Measurements from ENCODE around the gene JCAD. TPM values are rescaled to one million over a fixed set of nuclear protein-coding genes. Genes with fewer than 3 reads are reported as not detected.

JCAD gene
- total RNA-seq, 1 experiment from 2014 or later = 40.7 TPM

DNA sequence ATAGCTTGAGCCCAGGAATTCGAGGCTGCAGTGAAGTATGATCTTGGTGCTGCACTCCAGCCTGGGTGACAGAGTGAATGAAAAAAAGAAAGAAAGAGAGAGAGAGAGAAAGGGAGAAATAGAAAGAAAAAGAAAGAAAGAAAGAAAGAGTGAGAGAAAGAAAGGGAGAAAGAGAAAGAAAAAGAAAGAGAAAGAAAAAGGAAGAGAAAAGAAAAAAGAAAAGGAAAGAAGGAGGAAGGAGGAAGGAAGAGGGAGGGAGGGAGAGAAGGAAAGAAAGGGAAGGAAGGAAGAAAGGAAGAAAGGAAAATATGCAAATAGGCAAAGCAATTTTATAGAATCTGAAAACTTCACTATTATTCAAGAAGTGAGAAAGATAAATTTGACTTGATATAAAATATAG lies 24.5 kb upstream of the JCAD start:
- H3K27me3 ChIP-seq (ENCODE audit: control insufficient read depth, insufficient read depth, low read length) = no peaks in the 10 kb centered on the region
- no peaks in the 10 kb centered on the region for H3K9me3 ChIP-seq (ENCODE audit: control insufficient read depth, insufficient read depth, low read depth, low read length)
- POLR2A ChIA-PET = no interaction called here
- in situ Hi-C loops (cut with HindIII; ENCODE audit: low pct_unique_long_range_greater_than_20kb, low sequenced_read_pairs) = no loop called here
- no TSS peak for BruUV-seq (replicated peaks)
- DNase-seq (ENCODE audit: low read depth, low spot score) (no peak), ATAC-seq (no peak)
- no peaks in the 10 kb centered on the region for H3K36me3 ChIP-seq (ENCODE audit: control insufficient read depth, insufficient read depth, low read length)
- TF ChIP-seq SIN3A (IDR thresholded peaks at IDR 0.05; ENCODE audit: borderline replicate concordance, insufficient read depth, low read depth, low read length) = no peak
- TF ChIP-seq POLR2AphosphoS5 (IDR thresholded peaks at IDR 0.05; ENCODE audit: low read depth, low read length) = no peak
- no peak for TF ChIP-seq REST (IDR thresholded peaks at IDR 0.05; ENCODE audit: insufficient read depth in 1 of 2, low read depth in 2 of 2, low read length in 1 of 2)
- TF ChIP-seq TCF7L2 (IDR thresholded peaks at IDR 0.05; ENCODE audit: low read depth, low read length) = no peak
- TF ChIP-seq, protein P1, sequence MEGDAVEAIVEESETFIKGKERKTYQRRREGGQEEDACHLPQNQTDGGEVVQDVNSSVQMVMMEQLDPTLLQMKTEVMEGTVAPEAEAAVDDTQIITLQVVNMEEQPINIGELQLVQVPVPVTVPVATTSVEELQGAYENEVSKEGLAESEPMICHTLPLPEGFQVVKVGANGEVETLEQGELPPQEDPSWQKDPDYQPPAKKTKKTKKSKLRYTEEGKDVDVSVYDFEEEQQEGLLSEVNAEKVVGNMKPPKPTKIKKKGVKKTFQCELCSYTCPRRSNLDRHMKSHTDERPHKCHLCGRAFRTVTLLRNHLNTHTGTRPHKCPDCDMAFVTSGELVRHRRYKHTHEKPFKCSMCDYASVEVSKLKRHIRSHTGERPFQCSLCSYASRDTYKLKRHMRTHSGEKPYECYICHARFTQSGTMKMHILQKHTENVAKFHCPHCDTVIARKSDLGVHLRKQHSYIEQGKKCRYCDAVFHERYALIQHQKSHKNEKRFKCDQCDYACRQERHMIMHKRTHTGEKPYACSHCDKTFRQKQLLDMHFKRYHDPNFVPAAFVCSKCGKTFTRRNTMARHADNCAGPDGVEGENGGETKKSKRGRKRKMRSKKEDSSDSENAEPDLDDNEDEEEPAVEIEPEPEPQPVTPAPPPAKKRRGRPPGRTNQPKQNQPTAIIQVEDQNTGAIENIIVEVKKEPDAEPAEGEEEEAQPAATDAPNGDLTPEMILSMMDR (IDR thresholded peaks at IDR 0.05) = no peak
- intact Hi-C loops (cut with micrococcal nuclease; ENCODE audit: unreplicated experiment) = no loop called here
- no peak overlapping the region for H3K27ac ChIP-seq (ENCODE audit: low read length)
- no peak overlapping the region for H3K4me3 ChIP-seq (ENCODE audit: low read depth in 2 of 2, low read length in 2 of 2)
- no peaks in the 10 kb centered on the region for H3K4me1 ChIP-seq (ENCODE audit: control insufficient read depth, insufficient read depth, low read length)
- CTCF ChIA-PET = no interaction called here

DNA sequence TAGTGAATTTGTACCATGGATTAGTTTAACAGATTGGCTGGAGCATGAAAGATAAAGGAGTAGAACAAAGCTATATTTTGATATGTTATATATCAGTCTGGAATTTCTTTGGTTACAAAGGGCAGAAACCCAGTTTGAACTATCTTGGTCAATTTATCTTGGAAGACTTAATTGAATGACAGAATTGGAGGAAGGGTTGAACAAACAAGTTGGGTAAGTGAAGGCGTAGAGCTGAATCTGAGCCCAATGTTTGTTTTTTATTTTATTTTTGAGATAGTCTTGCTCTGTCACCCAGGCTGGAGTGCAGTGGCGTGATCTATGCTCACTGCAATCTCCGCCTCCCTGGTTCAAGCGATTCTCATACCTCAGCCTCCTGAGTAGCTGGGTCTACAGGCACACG lies 21.8 kb upstream of the JCAD start:
- no peak overlapping the region for H3K4me3 ChIP-seq (ENCODE audit: low read depth in 2 of 2, low read length in 2 of 2)
- no peak for TF ChIP-seq TCF7L2 (IDR thresholded peaks at IDR 0.05; ENCODE audit: low read depth, low read length)
- TF ChIP-seq REST (IDR thresholded peaks at IDR 0.05; ENCODE audit: insufficient read depth in 1 of 2, low read depth in 2 of 2, low read length in 1 of 2) = no peak
- TF ChIP-seq POLR2AphosphoS5 (IDR thresholded peaks at IDR 0.05; ENCODE audit: low read depth, low read length) = no peak
- TF ChIP-seq, protein P1 (IDR thresholded peaks at IDR 0.05) = no peak
- TF ChIP-seq SIN3A (IDR thresholded peaks at IDR 0.05; ENCODE audit: borderline replicate concordance, insufficient read depth, low read depth, low read length) = no peak
- no peak for ATAC-seq
- H3K9me3 ChIP-seq (ENCODE audit: control insufficient read depth, insufficient read depth, low read depth, low read length) = no peaks in the 10 kb centered on the region
- POLR2A ChIA-PET = no interaction called here
- in situ Hi-C loops (cut with HindIII; ENCODE audit: low pct_unique_long_range_greater_than_20kb, low sequenced_read_pairs) = no loop called here
- H3K4me1 ChIP-seq (ENCODE audit: control insufficient read depth, insufficient read depth, low read length) = no peaks in the 10 kb centered on the region
- no TSS peak for BruUV-seq (replicated peaks)
- H3K36me3 ChIP-seq (ENCODE audit: control insufficient read depth, insufficient read depth, low read length) = no peaks in the 10 kb centered on the region
- intact Hi-C loops (cut with micrococcal nuclease; ENCODE audit: unreplicated experiment) = no loop called here
- no peak for DNase-seq (ENCODE audit: low read depth, low spot score)
- H3K27me3 ChIP-seq (ENCODE audit: control insufficient read depth, insufficient read depth, low read length) = no peaks in the 10 kb centered on the region
- H3K27ac ChIP-seq (ENCODE audit: low read length) = no peak overlapping the region
- CTCF ChIA-PET = no interaction called here

All from Panc1 (cell line).